ENCODE measurements around the gene TBC1D9.

The TBC1D9 gene

GRCh38 chr4:140644470-140645185 is 111.6 kb downstream of the TBC1D9 start:
- FAIRE-seq, result no peak

- no peak for FAIRE-seq
Measured at GRCh38 chr4:140643571-140644055, 112.6 kb downstream of the TBC1D9 start.

- FAIRE-seq, result no peak
Measured at GRCh38 chr4:140642674-140643437, 113.3 kb downstream of the TBC1D9 start.

GRCh38 chr4:140641789-140642439 is 114.3 kb downstream of the TBC1D9 start:
- no peak for FAIRE-seq

- no peak for FAIRE-seq
Measured at GRCh38 chr4:140641105-140641555, 115.1 kb downstream of the TBC1D9 start.

GRCh38 chr4:140640150-140640748 is 115.9 kb downstream of the TBC1D9 start:
- FAIRE-seq, result no peak

- no peak for FAIRE-seq
Measured at GRCh38 chr4:140639066-140639465, 117.1 kb downstream of the TBC1D9 start.

- peak; percentile 65 for FAIRE-seq
Measured at GRCh38 chr4:140637836-140638235, 118.3 kb downstream of the TBC1D9 start.

GRCh38 chr4:140635606-140636005 is 120.6 kb downstream of the TBC1D9 start:
- FAIRE-seq, result no peak

- no peak for FAIRE-seq
Measured at GRCh38 chr4:140633951-140634350, 122.2 kb downstream of the TBC1D9 start.

- FAIRE-seq, result no peak
Measured at GRCh38 chr4:140633124-140633523, 123.1 kb downstream of the TBC1D9 start.

- no peak for FAIRE-seq
Measured at GRCh38 chr4:140630246-140630645, 125.9 kb downstream of the TBC1D9 start.

GRCh38 chr4:140628016-140628415 is 128.2 kb downstream of the TBC1D9 start:
- no peak for FAIRE-seq

- FAIRE-seq, result no peak
Measured at GRCh38 chr4:140626661-140627376, 129.4 kb downstream of the TBC1D9 start.

GRCh38 chr4:140622333-140622958 is 133.7 kb downstream of the TBC1D9 start:
- no peak for FAIRE-seq

- no peak for FAIRE-seq
Measured at GRCh38 chr4:140621161-140621560, 135.0 kb downstream of the TBC1D9 start.

GRCh38 chr4:140617499-140618248 is 138.5 kb downstream of the TBC1D9 start:
- no peak for FAIRE-seq

GRCh38 chr4:140615451-140615850 is 140.7 kb downstream of the TBC1D9 start:
- no peak for FAIRE-seq

- FAIRE-seq, result no peak
Measured at GRCh38 chr4:140612357-140612756, 143.8 kb downstream of the TBC1D9 start.

GRCh38 chr4:140611854-140612253 is 144.3 kb downstream of the TBC1D9 start:
- FAIRE-seq, result no peak

Measured in G401.6 (cell line).